GM18909 (cell line): Measurements from ENCODE around the gene RAVER1.
A peak's percentile ranks its signal among the peaks of the same experiment; 100 is the strongest.
"Not testable (repeated sequence)": the region's sequence is repeated elsewhere in the genome, so short reads cannot be mapped to it uniquely, and the experiment has no call there.

Experiments
- ATAC-seq: cut with Tn5 transposase; IDR thresholded peaks from one replicate; pipeline ENCODE4 v1.9.1; 2021; ENCODE audit warnings: mild to moderate bottlenecking; ENCODE audit not compliant: unreplicated experiment, poor library complexity

RAVER1 gene

GRCh38 chr19:10292789-10293636 is 40.3 kb downstream of the RAVER1 start:
- no peak for ATAC-seq

- ATAC-seq = peak; percentile 51
Measured at GRCh38 chr19:10292206-10292788, 41.0 kb downstream of the RAVER1 start.

DNA sequence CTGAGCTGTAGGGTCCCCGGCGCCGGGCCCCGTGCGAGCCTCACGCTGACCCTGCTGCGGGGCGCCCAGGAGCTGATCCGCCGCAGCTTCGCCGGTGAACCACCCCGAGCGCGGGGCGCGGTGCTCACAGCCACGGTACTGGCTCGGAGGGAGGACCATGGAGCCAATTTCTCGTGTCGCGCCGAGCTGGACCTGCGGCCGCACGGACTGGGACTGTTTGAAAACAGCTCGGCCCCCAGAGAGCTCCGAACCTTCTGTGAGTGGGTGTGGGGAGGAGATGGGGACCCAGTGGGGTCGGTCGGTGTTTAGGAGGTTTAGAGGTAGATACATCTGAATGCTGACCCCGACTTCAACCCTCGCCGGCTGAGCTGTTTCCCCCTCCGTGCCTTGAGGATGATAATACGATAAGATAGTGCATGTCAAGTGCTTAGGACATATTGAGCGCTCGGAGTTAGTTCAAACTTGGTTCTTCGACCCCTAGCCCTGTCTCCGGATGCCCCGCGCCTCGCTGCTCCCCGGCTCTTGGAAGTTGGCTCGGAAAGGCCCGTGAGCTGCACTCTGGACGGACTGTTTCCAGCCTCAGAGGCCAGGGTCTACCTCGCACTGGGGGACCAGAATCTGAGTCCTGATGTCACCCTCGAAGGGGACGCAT is 41.6 kb downstream of the RAVER1 start:
- no peak for ATAC-seq

- ATAC-seq = no peak
Measured at GRCh38 chr19:10290876-10291553, 42.3 kb downstream of the RAVER1 start.

DNA sequence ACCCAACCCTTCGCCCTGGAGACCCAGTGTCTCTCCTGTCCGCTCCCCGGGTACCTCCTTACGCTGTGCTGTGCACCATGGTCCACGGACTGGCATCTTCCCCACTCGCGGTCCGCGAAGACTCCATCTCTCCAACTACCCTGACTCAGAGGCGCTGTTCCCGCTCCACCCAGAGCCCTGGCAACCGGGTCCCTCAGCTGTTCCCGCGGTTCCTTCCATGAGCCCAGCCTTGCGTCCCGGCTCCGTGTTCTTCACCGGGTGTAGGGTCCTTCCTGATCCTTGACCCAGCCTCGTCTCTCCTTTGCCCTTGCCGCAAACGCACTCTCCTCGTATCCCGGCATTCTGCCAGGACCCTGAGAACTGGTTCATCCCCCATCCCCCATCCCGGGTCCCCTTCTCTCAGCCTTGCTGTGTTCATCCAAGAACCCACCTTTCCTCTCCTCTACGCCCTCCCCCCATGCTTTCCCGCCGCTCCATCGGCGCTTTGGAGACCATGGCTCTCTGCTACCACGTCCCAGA is 42.9 kb downstream of the RAVER1 start:
- ATAC-seq = no peak

DNA sequence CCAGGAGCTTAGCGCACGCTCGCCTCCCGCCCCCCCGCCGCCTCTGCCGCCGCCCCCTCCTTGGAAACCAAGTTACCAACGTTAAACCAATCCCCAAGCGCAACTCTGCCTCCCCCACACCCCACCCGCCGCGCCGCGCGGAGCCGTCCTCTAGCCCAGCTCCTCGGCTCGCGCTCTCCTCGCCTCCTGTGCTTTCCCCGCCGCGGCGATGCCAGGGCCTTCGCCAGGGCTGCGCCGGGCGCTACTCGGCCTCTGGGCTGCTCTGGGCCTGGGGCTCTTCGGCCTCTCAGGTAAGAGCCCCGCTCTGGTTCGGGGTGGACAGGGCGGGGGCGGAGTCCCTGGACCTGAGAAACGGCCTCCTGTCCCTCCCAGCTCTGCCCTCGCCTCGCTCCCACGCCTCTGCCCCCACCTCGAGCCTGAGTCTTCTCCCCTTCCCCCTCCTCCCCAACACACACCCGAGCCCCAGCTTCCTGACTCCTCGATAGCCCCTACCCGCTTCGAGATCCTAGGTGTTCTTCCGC is 43.4 kb downstream of the RAVER1 start, which contains the start of gene ICAM5:
Gene ICAM5 (plus strand): TSS at position 117 of the 521 bp plus-strand sequence. CDS start 92 bp downstream, at position 209.
- ATAC-seq = no peak

DNA sequence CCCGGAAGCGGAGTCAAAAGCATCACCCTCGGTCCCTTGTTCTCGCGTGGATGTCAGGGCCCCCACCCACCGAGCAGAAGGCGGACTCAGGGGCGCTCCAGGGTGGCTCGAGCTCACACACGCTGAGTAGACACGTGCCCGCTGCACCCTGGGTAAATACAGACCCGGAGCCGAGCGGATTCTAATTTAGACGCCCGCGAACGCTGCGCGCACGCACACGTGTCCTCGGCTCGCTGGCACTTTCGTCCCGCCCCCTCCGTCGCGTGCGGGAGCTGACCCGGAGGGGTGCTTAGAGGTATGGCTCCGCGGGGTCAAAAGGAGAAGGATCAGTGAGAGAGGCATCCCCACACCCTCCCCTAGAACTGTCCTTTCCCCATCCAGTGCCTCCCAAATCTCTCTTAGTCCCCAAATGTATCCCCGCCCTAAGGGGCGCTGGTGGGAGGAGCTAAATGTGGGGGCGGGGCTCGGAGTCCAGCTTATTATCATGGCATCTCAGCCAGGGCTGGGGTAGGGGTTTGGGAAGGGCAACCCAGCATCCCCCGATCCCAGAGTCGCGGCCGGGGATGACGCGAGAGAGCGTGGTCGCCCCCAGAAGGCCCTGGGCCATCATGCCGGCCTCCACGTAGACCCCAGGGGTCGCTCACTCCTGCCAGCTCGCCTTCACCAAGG is 44.0 kb downstream of the RAVER1 start:
- no peak for ATAC-seq

GRCh38 chr19:10288662-10289166 is 44.6 kb downstream of the RAVER1 start:
- ATAC-seq = no peak

DNA sequence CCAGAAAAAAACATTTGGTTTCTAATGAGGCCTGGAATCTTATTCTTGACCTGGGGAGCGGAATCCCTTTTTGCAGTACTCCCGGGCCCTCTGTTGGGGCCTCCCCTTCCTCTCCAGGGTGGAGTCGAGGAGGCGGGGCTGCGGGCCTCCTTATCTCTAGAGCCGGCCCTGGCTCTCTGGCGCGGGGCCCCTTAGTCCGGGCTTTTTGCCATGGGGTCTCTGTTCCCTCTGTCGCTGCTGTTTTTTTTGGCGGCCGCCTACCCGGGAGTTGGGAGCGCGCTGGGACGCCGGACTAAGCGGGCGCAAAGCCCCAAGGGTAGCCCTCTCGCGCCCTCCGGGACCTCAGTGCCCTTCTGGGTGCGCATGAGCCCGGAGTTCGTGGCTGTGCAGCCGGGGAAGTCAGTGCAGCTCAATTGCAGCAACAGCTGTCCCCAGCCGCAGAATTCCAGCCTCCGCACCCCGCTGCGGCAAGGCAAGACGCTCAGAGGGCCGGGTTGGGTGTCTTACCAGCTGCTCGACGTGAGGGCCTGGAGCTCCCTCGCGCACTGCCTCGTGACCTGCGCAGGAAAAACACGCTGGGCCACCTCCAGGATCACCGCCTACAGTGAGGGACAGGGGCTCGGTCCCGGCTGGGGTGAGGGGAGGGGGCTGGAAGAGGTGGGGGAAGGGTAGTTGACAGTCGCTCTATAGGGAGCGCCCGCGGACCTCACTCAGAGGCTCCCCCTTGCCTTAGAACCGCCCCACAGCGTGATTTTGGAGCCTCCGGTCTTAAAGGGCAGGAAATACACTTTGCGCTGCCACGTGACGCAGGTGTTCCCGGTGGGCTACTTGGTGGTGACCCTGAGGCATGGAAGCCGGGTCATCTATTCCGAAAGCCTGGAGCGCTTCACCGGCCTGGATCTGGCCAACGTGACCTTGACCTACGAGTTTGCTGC is 46.3 kb downstream of the RAVER1 start, which contains the start of gene ICAM4:
Gene ICAM4 (plus strand): TSS at position 153 of the 935 bp plus-strand sequence. CDS start 58 bp downstream, at position 211.
- no peak for ATAC-seq

DNA sequence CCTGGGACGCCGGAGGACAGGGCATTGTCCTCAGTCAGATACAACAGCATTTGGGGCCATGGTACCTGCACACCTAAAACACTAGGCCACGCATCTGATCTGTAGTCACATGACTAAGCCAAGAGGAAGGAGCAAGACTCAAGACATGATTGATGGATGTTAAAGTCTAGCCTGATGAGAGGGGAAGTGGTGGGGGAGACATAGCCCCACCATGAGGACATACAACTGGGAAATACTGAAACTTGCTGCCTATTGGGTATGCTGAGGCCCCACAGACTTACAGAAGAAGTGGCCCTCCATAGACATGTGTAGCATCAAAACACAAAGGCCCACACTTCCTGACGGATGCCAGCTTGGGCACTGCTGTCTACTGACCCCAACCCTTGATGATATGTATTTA is 47.9 kb downstream of the RAVER1 start:
- no peak for ATAC-seq

DNA sequence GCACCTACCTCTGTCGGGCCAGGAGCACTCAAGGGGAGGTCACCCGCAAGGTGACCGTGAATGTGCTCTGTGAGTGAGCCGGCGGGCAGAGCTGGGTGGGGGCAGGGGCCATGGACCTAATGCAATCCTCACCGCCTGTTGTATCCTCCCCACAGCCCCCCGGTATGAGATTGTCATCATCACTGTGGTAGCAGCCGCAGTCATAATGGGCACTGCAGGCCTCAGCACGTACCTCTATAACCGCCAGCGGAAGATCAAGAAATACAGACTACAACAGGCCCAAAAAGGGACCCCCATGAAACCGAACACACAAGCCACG is 48.4 kb downstream of the RAVER1 start:
- ATAC-seq = no peak

DNA sequence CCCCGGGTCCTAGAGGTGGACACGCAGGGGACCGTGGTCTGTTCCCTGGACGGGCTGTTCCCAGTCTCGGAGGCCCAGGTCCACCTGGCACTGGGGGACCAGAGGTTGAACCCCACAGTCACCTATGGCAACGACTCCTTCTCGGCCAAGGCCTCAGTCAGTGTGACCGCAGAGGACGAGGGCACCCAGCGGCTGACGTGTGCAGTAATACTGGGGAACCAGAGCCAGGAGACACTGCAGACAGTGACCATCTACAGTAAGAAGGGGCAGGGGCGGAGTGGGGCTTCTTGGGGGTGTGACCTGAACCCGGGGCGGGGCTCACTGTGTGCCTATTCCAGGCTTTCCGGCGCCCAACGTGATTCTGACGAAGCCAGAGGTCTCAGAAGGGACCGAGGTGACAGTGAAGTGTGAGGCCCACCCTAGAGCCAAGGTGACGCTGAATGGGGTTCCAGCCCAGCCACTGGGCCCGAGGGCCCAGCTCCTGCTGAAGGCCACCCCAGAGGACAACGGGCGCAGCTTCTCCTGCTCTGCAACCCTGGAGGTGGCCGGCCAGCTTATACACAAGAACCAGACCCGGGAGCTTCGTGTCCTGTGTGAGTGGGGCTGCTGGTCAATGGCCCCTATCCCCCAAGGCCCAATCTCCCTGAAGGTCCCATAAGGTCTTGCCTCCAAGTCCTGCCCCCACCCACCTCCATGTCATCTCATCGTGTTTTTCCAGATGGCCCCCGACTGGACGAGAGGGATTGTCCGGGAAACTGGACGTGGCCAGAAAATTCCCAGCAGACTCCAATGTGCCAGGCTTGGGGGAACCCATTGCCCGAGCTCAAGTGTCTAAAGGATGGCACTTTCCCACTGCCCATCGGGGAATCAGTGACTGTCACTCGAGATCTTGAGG is 49.0 kb downstream of the RAVER1 start:
- no peak for ATAC-seq

- ATAC-seq = no peak
Measured at GRCh38 chr19:10283301-10284064, 49.8 kb downstream of the RAVER1 start.

- ATAC-seq = not testable (repeated sequence)
Measured at GRCh38 chr19:10282043-10282442, 51.3 kb downstream of the RAVER1 start.

DNA sequence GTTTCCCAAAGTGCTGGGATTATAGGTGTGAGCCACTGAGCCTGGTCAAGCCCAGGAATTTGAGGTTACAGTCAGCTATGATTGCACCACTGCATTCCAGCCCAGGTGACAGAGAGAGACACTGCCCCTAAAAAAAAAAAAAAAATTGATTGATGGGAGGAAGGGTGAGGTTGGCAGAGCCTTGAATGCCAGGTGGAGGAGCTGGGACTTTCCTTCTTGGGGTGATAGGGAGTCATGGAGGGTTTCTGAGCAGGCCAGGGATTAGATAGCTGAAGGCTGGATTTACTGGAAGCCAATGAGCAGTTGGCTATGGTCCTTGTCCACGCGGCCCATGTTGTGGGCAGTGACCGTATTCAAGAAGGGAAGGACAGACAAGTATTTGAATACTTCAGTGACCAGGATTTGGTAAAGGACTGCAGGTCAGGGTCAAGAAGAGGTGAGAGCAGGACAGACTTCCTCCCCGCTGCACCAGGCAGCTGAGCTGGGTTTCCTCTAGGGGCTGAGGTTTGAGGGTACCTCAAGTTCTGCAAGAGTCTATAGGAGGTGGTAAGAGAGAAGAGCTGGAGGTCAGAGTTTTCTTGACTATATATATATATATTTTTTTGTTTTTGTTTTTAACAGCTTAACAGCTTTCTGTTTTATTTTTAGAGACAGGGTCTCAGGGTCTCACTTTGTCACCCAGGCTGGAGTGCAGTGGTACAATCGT is 53.4 kb downstream of the RAVER1 start:
- ATAC-seq = no peak

DNA sequence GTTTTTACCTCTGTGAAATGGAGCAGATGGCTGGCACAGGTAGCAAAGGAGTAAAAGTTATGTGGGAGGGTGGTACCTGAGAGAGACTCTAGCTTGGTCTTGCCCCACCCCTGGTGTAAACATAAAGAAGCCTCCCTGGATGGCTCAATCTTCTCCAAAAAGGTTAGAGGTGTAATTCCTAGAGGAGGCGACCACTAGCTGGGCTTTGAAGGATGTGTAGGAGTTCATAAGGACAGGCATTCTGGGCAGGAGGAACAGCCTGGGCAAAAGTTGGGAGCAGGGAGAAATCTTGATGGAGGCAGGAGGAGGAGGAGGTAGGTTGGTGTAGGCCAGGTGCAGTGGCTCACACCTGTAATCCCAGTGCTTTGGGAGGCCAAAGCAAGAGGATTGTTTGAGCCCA is 54.4 kb downstream of the RAVER1 start:
- ATAC-seq = no peak
